Loucy (cell line): ENCODE measurements around the gene LMAN2L.

Experiments
- H2AFZ ChIP-seq: fragments of 200-600 bp; sonication (generic); 2 replicates; pipeline ENCODE4 v1.6.0; 2016; ENCODE audit warnings: antibody characterized with exemption, mild to moderate bottlenecking, low read length, moderate library complexity
- H3F3A ChIP-seq: fragments of 200-600 bp; 2 replicates; pipeline ENCODE4 v1.6.0; 2016; ENCODE audit warnings: antibody characterized with exemption, low read depth, mild to moderate bottlenecking
- H3K27me3 ChIP-seq: fragments of 200-600 bp; sonication (generic); 2 replicates; pipeline ENCODE4 v1.6.1; 2014; ENCODE audit warnings: low read length, mild to moderate bottlenecking; ENCODE audit not compliant: insufficient read depth, poor library complexity, severe bottlenecking
- H3K36me3 ChIP-seq: fragments of 200-600 bp; sonication (generic); 2 replicates; pipeline ENCODE4 v1.6.1; 2016; ENCODE audit warnings: low read length; ENCODE audit not compliant: insufficient read depth
- H3K4me1 ChIP-seq: fragments of 200-600 bp; sonication (generic); 2 replicates; pipeline ENCODE4 v1.5.1; 2014; ENCODE audit warnings: low read length, mild to moderate bottlenecking; ENCODE audit not compliant: insufficient read depth, poor library complexity, severe bottlenecking
- H3K4me2 ChIP-seq: fragments of 200-600 bp; sonication (generic); 2 replicates; pipeline ENCODE4 v1.6.0; 2014; ENCODE audit warnings: antibody characterized with exemption, low read length, low read depth, mild to moderate bottlenecking; ENCODE audit not compliant: poor library complexity, severe bottlenecking
- H3K4me3 ChIP-seq: fragments of 200-600 bp; sonication (generic); 2 replicates; pipeline ENCODE4 v1.5.1; 2014; ENCODE audit warnings: low read length, mild to moderate bottlenecking, mixed read lengths; ENCODE audit not compliant: poor library complexity, severe bottlenecking
- H3K79me2 ChIP-seq: fragments of 200-600 bp; sonication (generic); 2 replicates; pipeline ENCODE4 v1.6.1; 2014; ENCODE audit warnings: low read length; ENCODE audit not compliant: insufficient read depth
- H3K9ac ChIP-seq: fragments of 200-600 bp; sonication (generic); 2 replicates; pipeline ENCODE4 v1.6.0; 2014; ENCODE audit warnings: mild to moderate bottlenecking, low read depth, low read length, moderate library complexity; ENCODE audit not compliant: poor library complexity, severe bottlenecking
- H3K9me2 ChIP-seq: fragments of 200-600 bp; sonication (generic); replicated peaks from 2 replicates; pipeline ENCODE4 v1.6.1; 2016; ENCODE audit warnings: low read depth, low read length, mixed read lengths
- H3K9me3 ChIP-seq: fragments of 200-600 bp; sonication (generic); 2 replicates; pipeline ENCODE4 v1.6.1; 2014; ENCODE audit warnings: mild to moderate bottlenecking, antibody characterized with exemption, low read length, low read depth; ENCODE audit not compliant: insufficient read depth
- H4K20me1 ChIP-seq: fragments of 200-600 bp; sonication (generic); 2 replicates; pipeline ENCODE4 v1.6.0; 2014; ENCODE audit warnings: antibody characterized with exemption, low read length, mild to moderate bottlenecking; ENCODE audit not compliant: insufficient read depth, poor library complexity, severe bottlenecking
- CTCF ChIP-seq: fragments of 200-600 bp; sonication (generic); conservative IDR thresholded peaks from 2 replicates; pipeline ENCODE4 v1.5.1; 2014; ENCODE audit warnings: mild to moderate bottlenecking, antibody characterized with exemption, low read length
- EZH2phosphoT487 ChIP-seq: fragments of 200-600 bp; IDR thresholded peaks from 2 replicates; pipeline ENCODE4 v1.6.1; 2018; ENCODE audit warnings: antibody characterized with exemption, mild to moderate bottlenecking, moderate library complexity, borderline replicate concordance

The LMAN2L gene

GRCh38 chr2:96762529-96763311 is 22.9 kb upstream of the LMAN2L start:
- H4K20me1 ChIP-seq: no peaks in the 10 kb centered on the region
- H3K4me3 ChIP-seq: peak overlapping the region; percentile 70
- H3K36me3 ChIP-seq: no peaks in the 10 kb centered on the region
- no peak overlapping the region for H2AFZ ChIP-seq
- H3K4me1 ChIP-seq: peaks cover 49% of the 10 kb centered on the region
- no peaks in the 10 kb centered on the region for H3K27me3 ChIP-seq
- H3K79me2 ChIP-seq: no peaks in the 10 kb centered on the region
- H3K4me2 ChIP-seq: peak overlapping the region; percentile 89
- TF ChIP-seq CTCF (no peak), EZH2phosphoT487 (no peak)
- peak overlapping the region; percentile 48 for H3K9ac ChIP-seq
- no peaks in the 10 kb centered on the region for H3K9me2 ChIP-seq
- H3F3A ChIP-seq: no peaks in the 10 kb centered on the region
- no peaks in the 10 kb centered on the region for H3K9me3 ChIP-seq

GRCh38 chr2:96760986-96761832 is 21.3 kb upstream of the LMAN2L start:
- Histone ChIP-seq H3K4me2 (peak overlapping the region; percentile 89), H3K4me3 (peak overlapping the region; percentile 70), H2AFZ (peak overlapping the region; percentile 45; the same call in 1 of the 2 replicates), H3K9me3 (no peaks in the 10 kb centered on the region), H3K9me2 (no peaks in the 10 kb centered on the region), H3K27me3 (no peaks in the 10 kb centered on the region), H3F3A (no peaks in the 10 kb centered on the region), H3K36me3 (no peaks in the 10 kb centered on the region), H3K79me2 (no peaks in the 10 kb centered on the region), H4K20me1 (no peaks in the 10 kb centered on the region), H3K9ac (peak overlapping the region; percentile 43), H3K4me1 (peaks cover 47% of the 10 kb centered on the region)
- TF ChIP-seq EZH2phosphoT487: no peak
- peak; percentile 53; the same call in 1 of the 2 replicates for TF ChIP-seq CTCF

GRCh38 chr2:96760036-96760985 is 20.4 kb upstream of the LMAN2L start, which contains the start of gene CNNM4:
Gene CNNM4 (plus strand): TSS chr2:96760902. CDS start chr2:96761000, 98 bp downstream.
- no peaks in the 10 kb centered on the region for H3K36me3 ChIP-seq
- H3K4me3 ChIP-seq: peak within 1 kb of the TSS; percentile 78
- peak within 1 kb of the TSS; percentile 67 for H3K9ac ChIP-seq
- no peaks in the 10 kb centered on the region for H4K20me1 ChIP-seq
- no peaks in the 10 kb centered on the region for H3K9me2 ChIP-seq
- H3K4me2 ChIP-seq: peak within 1 kb of the TSS; percentile 89
- H3K79me2 ChIP-seq: no peaks in the 10 kb centered on the region
- H3K27me3 ChIP-seq: no peaks in the 10 kb centered on the region
- peak within 1 kb of the TSS; percentile 91 for H2AFZ ChIP-seq
- TF ChIP-seq CTCF: no peak
- TF ChIP-seq EZH2phosphoT487: no peak
- peaks cover 44% of the 10 kb centered on the region for H3K4me1 ChIP-seq
- no peaks in the 10 kb centered on the region for H3F3A ChIP-seq
- H3K9me3 ChIP-seq: no peaks in the 10 kb centered on the region
